HepG2 (cell line): ENCODE measurements around the gene AUH. TPM values are rescaled to one million over a fixed set of nuclear protein-coding genes. Genes with fewer than 3 reads are reported as not detected.

Experiments
- BHLHE40 ChIP-seq: IDR thresholded peaks from 2 replicates; pipeline ENCODE4 v1.6.1; 2011; ENCODE audit warnings: low read length, improper control_type of control experiment
- IRX3 ChIP-seq: sonication (generic); formaldehyde crosslinking; IDR thresholded peaks from 2 replicates; pipeline ENCODE4 v1.8.1; 2023; ENCODE audit warnings: mild to moderate bottlenecking, low read depth, missing genetic modification reagents, borderline replicate concordance
- JDP2 ChIP-seq: sonication (generic); formaldehyde crosslinking; IDR thresholded peaks from 2 replicates; pipeline ENCODE4 v1.8.1; 2022; ENCODE audit warnings: missing genetic modification reagents, borderline replicate concordance
- KLF16 ChIP-seq, 2 experiments: sonication (generic) in 1 of 2; formaldehyde crosslinking in 1 of 2; IDR thresholded peaks; 2 replicates each; pipeline versions ENCODE4 v1.6.1 to v1.8.0; 2016 to 2023; ENCODE audit warnings: missing genetic modification reagents in 2 of 2, missing compliant biosample characterization in 1 of 2
- MYC ChIP-seq: sonication (generic); formaldehyde crosslinking; IDR thresholded peaks from 2 replicates; pipeline ENCODE4 v1.9.0; 2021; ENCODE audit warnings: missing genetic modification reagents, borderline replicate concordance
- TCF12 ChIP-seq, 2 experiments: fragments of 450-650 bp in 1 of 2; sonication (generic) in 1 of 2; formaldehyde crosslinking in 1 of 2; IDR thresholded peaks; 2 replicates each; pipeline versions ENCODE4 v1.6.1 to v1.8.0; 2017 to 2022; ENCODE audit warnings: antibody characterized with exemption in 1 of 2, mild to moderate bottlenecking in 1 of 2, missing genetic modification reagents in 1 of 2, moderate library complexity in 1 of 2
- ZNF879 ChIP-seq: sonication (generic); formaldehyde crosslinking; IDR thresholded peaks from 2 replicates; pipeline ENCODE4 v1.8.1; 2023; ENCODE audit warnings: missing genetic modification reagents
- ZNF891 ChIP-seq: sonication (generic); formaldehyde crosslinking; IDR thresholded peaks from 2 replicates; pipeline ENCODE4 v1.5.0; 2020; ENCODE audit warnings: mild to moderate bottlenecking, missing genetic modification reagents
- polyA plus RNA-seq, 8 experiments: library from polyadenylated mRNA; depleted of rRNA in 3 of 8; stranded (reverse) in 7 of 8; unstranded in 1 of 8; fragments of >200 nt; fragmentation: Illumina TruSeq in 4 of 8; extraction: Trizol in 4 of 8; gene quantifications; 2 replicates each; pipeline versions ENCODE4 v1.2.1 to v1.2.3, GENCODE V29; 2011 to 2016; ENCODE audit warnings: low read depth in 4 of 8, missing spikeins in 1 of 8, mixed read lengths in 1 of 8; ENCODE audit not compliant: insufficient read depth in 1 of 8
- total RNA-seq, 5 experiments: library from RNA; depleted of rRNA; stranded (reverse); fragments of >200 nt; fragmentation: Illumina TruSeq; extraction: Trizol; gene quantifications; 2 replicates each; pipeline ENCODE4 v1.2.3, GENCODE V29; 2016; ENCODE audit warnings: low read depth in 1 of 5
- TF ChIP-seq, protein P1 (sequence below): sonication (generic); formaldehyde crosslinking; IDR thresholded peaks from 2 replicates; pipeline ENCODE4 v1.5.0; 2020; ENCODE audit warnings: mild to moderate bottlenecking, missing genetic modification reagents, borderline replicate concordance
- TF ChIP-seq, protein P2 (sequence below): sonication (generic); formaldehyde crosslinking; IDR thresholded peaks from 2 replicates; pipeline ENCODE4 v1.4.0; 2020; ENCODE audit warnings: mild to moderate bottlenecking, missing genetic modification reagents, borderline replicate concordance
- TF ChIP-seq, protein P3 (sequence below): IDR thresholded peaks from 2 replicates; pipeline ENCODE4 v1.6.1; 2016

Gene AUH
- total and polyA plus RNA-seq, 2 of the 13 experiments (the other 11 are each of a cell fraction or from before 2014, with no cell fraction given) = 25.8 to 31.9 TPM

DNA sequence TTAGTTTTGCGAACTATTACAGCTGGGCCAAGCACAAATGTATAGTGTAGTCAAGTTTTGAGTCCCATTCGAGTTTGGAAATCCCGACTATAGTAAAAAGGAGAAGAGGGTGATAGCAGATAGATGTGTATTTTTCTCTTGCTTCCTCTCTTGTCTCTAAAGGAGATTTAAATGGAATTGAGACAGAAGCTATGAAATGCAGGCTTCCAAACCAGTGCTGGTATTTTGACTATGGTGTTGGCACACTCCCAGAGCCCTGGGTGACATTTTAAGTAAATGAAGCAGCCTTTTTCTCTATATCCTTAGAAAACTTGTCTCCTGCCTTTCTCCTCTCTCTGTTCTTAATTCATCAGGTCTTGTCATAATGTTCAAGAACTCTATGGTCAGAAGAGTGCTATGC lies 17.7 kb upstream of the AUH start (continued):
- TF ChIP-seq, protein P1, sequence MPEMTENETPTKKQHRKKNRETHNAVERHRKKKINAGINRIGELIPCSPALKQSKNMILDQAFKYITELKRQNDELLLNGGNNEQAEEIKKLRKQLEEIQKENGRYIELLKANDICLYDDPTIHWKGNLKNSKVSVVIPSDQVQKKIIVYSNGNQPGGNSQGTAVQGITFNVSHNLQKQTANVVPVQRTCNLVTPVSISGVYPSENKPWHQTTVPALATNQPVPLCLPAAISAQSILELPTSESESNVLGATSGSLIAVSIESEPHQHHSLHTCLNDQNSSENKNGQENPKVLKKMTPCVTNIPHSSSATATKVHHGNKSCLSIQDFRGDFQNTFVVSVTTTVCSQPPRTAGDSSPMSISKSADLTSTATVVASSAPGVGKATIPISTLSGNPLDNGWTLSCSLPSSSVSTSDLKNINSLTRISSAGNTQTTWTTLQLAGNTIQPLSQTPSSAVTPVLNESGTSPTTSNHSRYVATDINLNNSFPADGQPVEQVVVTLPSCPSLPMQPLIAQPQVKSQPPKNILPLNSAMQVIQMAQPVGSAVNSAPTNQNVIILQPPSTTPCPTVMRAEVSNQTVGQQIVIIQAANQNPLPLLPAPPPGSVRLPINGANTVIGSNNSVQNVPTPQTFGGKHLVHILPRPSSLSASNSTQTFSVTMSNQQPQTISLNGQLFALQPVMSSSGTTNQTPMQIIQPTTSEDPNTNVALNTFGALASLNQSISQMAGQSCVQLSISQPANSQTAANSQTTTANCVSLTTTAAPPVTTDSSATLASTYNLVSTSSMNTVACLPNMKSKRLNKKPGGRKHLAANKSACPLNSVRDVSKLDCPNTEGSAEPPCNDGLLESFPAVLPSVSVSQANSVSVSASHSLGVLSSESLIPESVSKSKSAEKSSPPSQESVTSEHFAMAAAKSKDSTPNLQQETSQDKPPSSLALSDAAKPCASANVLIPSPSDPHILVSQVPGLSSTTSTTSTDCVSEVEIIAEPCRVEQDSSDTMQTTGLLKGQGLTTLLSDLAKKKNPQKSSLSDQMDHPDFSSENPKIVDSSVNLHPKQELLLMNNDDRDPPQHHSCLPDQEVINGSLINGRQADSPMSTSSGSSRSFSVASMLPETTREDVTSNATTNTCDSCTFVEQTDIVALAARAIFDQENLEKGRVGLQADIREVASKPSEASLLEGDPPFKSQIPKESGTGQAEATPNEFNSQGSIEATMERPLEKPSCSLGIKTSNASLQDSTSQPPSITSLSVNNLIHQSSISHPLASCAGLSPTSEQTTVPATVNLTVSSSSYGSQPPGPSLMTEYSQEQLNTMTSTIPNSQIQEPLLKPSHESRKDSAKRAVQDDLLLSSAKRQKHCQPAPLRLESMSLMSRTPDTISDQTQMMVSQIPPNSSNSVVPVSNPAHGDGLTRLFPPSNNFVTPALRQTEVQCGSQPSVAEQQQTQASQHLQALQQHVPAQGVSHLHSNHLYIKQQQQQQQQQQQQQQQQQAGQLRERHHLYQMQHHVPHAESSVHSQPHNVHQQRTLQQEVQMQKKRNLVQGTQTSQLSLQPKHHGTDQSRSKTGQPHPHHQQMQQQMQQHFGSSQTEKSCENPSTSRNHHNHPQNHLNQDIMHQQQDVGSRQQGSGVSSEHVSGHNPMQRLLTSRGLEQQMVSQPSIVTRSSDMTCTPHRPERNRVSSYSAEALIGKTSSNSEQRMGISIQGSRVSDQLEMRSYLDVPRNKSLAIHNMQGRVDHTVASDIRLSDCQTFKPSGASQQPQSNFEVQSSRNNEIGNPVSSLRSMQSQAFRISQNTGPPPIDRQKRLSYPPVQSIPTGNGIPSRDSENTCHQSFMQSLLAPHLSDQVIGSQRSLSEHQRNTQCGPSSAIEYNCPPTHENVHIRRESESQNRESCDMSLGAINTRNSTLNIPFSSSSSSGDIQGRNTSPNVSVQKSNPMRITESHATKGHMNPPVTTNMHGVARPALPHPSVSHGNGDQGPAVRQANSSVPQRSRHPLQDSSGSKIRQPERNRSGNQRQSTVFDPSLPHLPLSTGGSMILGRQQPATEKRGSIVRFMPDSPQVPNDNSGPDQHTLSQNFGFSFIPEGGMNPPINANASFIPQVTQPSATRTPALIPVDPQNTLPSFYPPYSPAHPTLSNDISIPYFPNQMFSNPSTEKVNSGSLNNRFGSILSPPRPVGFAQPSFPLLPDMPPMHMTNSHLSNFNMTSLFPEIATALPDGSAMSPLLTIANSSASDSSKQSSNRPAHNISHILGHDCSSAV (CRISPR knock-in tag) = no peak
- no peak for TF ChIP-seq ZNF891 (CRISPR knock-in tag)
- TF ChIP-seq, protein P2, sequence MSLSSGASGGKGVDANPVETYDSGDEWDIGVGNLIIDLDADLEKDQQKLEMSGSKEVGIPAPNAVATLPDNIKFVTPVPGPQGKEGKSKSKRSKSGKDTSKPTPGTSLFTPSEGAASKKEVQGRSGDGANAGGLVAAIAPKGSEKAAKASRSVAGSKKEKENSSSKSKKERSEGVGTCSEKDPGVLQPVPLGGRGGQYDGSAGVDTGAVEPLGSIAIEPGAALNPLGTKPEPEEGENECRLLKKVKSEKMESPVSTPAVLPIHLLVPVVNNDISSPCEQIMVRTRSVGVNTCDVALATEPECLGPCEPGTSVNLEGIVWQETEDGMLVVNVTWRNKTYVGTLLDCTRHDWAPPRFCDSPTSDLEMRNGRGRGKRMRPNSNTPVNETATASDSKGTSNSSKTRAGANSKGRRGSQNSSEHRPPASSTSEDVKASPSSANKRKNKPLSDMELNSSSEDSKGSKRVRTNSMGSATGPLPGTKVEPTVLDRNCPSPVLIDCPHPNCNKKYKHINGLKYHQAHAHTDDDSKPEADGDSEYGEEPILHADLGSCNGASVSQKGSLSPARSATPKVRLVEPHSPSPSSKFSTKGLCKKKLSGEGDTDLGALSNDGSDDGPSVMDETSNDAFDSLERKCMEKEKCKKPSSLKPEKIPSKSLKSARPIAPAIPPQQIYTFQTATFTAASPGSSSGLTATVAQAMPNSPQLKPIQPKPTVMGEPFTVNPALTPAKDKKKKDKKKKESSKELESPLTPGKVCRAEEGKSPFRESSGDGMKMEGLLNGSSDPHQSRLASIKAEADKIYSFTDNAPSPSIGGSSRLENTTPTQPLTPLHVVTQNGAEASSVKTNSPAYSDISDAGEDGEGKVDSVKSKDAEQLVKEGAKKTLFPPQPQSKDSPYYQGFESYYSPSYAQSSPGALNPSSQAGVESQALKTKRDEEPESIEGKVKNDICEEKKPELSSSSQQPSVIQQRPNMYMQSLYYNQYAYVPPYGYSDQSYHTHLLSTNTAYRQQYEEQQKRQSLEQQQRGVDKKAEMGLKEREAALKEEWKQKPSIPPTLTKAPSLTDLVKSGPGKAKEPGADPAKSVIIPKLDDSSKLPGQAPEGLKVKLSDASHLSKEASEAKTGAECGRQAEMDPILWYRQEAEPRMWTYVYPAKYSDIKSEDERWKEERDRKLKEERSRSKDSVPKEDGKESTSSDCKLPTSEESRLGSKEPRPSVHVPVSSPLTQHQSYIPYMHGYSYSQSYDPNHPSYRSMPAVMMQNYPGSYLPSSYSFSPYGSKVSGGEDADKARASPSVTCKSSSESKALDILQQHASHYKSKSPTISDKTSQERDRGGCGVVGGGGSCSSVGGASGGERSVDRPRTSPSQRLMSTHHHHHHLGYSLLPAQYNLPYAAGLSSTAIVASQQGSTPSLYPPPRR = no peak
- TF ChIP-seq IRX3 (CRISPR knock-in tag) = no peak
- no peak for TF ChIP-seq BHLHE40
- TF ChIP-seq, protein P3, sequence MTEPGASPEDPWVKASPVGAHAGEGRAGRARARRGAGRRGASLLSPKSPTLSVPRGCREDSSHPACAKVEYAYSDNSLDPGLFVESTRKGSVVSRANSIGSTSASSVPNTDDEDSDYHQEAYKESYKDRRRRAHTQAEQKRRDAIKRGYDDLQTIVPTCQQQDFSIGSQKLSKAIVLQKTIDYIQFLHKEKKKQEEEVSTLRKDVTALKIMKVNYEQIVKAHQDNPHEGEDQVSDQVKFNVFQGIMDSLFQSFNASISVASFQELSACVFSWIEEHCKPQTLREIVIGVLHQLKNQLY (CRISPR knock-in tag) = no peak
- no peak for TF ChIP-seq KLF16 (CRISPR knock-in tag; IDR thresholded peaks at IDR 0.05)
- no peak for TF ChIP-seq JDP2
- TF ChIP-seq TCF12 (IDR thresholded peaks at IDR 0.05) = no peak
- TF ChIP-seq TCF12 (CRISPR knock-in tag; IDR thresholded peaks at IDR 0.05) = no peak
- TF ChIP-seq MYC (CRISPR knock-in tag) = no peak
- TF ChIP-seq ZNF879 (CRISPR knock-in tag) = no peak
